ENCODE results near the gene TRDMT1.

The TRDMT1 gene

DNA sequence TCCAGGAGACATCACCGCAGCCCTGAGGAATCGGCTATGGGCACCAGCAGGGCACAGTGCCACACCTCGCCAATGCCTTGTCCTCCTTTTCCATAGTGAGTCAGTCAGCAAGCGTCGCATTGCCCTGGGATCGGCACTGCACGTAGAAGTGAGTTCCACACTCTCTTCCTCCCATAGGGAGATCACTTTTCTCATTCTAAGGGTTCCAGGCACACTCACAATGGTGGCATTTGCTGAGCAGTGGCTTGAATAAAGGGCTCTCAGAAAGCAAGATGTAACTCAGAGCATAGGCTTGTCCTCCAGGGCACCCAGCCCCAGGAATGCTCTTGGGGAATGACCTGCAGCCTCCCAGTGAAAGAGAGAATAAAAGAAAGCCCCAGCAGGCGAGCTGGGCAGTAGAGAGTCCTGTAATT is 25.4 kb upstream of the TRDMT1 start:
- TF ChIP-seq GATA2 (IDR thresholded peaks at IDR 0.05; ENCODE audit: low read depth, low read length) (no peak), GATA3 (IDR thresholded peaks at IDR 0.05; ENCODE audit: low read depth, low read length) (no peak)

DNA sequence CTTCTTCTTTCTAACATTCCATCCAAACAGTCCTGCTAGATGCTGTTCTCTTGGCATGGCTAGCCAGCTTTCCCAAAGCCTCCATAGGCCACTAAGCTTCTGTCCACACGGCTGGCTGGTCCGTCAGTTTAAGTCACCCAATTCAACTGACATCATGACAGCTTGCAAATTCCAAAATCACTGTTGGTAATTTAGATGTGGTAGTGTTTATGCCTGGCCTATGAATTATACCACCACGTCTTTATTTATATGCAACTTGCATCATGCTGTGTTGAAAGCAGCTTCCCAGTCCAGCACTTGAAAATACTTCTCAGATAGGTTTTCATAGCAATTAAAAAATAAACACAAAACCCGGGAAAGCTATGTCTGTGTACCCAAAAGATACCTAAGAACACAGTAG is 24.3 kb upstream of the TRDMT1 start:
- TF ChIP-seq GATA2 (IDR thresholded peaks at IDR 0.05; ENCODE audit: low read depth, low read length) (no peak), GATA3 (IDR thresholded peaks at IDR 0.05; ENCODE audit: low read depth, low read length) (no peak)

DNA sequence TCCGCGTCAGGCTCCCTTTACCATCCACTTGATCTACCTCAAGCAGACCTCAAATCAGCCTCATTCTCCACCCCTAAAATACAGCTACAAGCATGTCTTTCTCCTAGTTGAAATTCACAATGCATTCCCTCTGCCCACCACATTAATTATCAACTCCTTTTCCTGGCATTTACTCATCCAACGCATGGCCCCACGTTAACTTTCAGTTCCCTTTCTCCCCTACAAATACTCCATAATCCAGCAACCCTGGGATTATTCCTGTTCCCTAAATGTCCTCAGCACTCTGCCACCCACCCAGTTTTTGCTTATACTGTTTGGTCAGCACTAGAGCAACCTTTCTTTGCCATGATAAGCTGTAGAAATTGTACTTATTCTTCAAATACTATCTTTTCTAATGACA is 20.9 kb upstream of the TRDMT1 start:
- TF ChIP-seq GATA2 (IDR thresholded peaks at IDR 0.05; ENCODE audit: low read depth, low read length) (no peak), GATA3 (IDR thresholded peaks at IDR 0.05; ENCODE audit: low read depth, low read length) (no peak)

DNA sequence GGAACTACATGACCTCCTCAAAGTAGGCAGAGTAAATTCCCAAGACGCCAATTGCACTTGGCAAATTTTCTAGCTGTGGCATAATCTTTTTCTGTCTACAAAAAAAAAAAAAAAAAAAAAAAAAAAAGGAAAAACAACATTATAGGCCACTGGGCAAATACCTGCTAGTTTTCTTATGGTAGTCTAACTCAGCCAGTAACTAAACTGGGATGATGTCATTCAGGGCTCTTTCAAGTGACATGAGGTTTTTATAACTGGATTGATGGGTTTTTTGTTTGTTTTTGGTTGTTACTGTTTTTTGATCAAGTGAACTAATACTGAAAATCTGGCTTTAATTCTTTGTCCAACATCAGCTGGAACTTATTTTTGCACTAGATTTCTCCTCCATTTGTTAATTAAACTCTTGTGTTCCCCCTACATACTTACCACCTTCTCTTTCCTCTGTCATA is 19.2 kb upstream of the TRDMT1 start:
- TF ChIP-seq GATA2 (IDR thresholded peaks at IDR 0.05; ENCODE audit: low read depth, low read length) (no peak), GATA3 (IDR thresholded peaks at IDR 0.05; ENCODE audit: low read depth, low read length) (no peak)

DNA sequence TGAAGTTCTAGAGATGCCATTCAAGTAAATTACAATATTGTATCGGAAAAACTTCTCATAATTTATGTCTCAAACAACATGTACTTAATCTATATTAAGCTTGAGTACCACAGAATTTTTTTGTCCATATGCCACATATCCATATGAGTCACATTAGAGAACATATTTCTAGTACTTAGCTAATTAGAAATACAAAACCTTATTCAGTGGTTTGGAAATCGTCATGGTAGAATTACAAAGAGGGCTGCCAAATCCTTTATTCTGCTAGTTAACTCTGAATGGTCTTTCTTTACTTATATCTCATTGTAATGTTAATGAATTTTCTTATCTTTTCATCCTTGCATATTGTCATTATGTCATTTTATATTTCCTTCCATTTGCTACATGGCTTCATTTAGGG is 17.6 kb upstream of the TRDMT1 start:
- TF ChIP-seq GATA2 (IDR thresholded peaks at IDR 0.05; ENCODE audit: low read depth, low read length) (no peak), GATA3 (IDR thresholded peaks at IDR 0.05; ENCODE audit: low read depth, low read length) (no peak)

DNA sequence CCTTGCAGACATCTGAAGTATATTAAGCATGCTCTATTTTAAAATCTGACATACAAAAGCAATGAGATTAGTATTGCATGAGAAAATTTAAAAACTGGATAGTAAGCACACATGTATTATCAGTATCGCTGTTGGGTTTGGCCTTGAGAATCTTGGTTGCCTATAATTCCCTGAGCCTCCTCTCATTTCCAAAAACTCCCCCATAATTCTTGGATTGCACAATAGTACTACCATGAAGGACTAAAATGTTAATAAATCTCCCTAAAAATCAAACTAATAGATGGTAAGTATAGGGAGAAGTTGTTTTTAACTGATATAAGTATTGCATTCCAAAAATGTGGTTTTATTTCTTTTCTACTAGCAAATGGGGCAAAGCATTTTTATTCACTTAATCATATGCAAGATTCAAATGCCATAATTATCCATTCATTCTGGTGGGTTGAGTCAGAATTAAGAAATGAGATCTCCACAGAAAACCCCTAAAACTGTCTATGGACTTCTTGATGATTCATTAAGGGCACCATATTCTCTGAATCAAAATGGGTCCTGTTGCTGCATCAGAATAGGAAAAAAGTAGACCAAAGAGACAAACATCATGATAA is 16.3 kb upstream of the TRDMT1 start:
- TF ChIP-seq GATA2 (IDR thresholded peaks at IDR 0.05; ENCODE audit: low read depth, low read length) (no peak), GATA3 (IDR thresholded peaks at IDR 0.05; ENCODE audit: low read depth, low read length) (no peak)

DNA sequence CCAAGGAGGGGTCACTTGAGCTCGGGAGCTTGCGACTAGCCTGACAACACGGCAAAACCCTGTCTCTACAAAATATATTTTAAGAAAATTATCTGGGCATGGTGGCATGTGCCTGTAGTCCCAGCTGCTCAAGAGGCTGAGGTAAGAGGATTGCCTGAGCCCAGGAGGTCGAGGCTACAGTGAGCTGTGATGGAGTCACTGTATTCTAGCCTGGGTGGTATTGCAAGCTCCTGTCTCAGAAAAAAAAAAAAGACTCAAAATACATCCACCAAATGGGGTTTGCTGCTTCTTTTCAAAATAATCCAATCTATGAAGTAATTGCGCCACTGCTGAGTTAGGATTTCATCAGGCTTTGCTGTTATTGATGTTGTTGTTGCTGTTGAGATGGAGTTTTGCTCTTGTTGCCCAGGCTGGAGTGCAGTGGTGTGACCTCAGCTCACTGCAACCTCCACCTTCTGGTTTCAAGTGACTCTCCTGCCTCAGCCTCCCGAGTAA is 15.5 kb upstream of the TRDMT1 start:
- TF ChIP-seq GATA2 (IDR thresholded peaks at IDR 0.05; ENCODE audit: low read depth, low read length) (no peak), GATA3 (IDR thresholded peaks at IDR 0.05; ENCODE audit: low read depth, low read length) (no peak)

DNA sequence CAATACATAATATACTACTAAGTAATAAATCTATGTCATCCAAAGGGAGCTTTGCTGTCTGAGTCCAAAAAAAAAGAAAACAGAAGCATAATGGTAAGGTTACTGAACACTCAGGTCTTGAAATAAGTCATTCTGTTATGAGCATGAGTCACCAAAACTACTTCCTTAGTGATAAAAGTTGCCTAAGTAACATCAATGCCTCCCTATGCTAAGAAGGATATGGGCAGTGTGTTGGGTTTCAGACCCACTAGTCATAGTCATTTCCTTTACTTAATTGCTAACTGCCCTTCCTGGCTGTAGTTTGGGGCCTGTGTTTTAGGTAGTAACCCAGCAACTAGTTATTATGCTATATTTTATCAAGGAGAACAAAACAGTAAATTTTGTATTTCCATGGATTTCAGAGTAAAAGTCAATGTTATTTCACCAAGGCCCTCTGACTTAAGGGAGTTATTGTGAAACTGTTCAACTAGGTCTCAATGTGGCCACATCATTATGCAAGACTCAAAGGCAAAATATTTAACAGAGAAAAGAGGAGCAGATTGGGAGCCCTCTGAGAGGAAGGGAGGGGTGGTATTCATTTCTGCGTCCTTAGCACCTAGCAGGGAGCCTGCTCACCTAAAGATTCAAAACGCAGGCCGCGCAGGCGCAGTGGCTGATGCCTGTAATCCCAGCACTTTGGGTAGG is 14.9 kb upstream of the TRDMT1 start:
- TF ChIP-seq GATA2 (IDR thresholded peaks at IDR 0.05; ENCODE audit: low read depth, low read length) = no peak
- TF ChIP-seq GATA3 (IDR thresholded peaks at IDR 0.05; ENCODE audit: low read depth, low read length) = no peak

DNA sequence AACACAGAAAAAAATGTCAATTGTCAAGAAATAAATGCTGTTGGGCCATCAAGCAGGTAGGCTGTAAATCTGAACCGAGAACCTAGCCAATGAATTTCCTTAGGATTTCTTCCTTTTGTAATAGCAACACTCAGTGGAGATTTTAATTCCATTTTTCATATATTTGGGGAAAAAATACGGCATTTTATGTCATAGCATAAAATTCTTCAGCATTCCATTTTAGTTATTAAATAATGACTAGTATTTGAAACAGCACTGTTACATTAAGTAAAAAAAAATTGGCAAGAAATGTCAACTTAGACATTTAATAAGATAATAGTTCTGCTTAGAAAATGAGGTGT is 14.3 kb upstream of the TRDMT1 start:
- no peak for TF ChIP-seq GATA2 (IDR thresholded peaks at IDR 0.05; ENCODE audit: low read depth, low read length)
- TF ChIP-seq GATA3 (IDR thresholded peaks at IDR 0.05; ENCODE audit: low read depth, low read length) = no peak

DNA sequence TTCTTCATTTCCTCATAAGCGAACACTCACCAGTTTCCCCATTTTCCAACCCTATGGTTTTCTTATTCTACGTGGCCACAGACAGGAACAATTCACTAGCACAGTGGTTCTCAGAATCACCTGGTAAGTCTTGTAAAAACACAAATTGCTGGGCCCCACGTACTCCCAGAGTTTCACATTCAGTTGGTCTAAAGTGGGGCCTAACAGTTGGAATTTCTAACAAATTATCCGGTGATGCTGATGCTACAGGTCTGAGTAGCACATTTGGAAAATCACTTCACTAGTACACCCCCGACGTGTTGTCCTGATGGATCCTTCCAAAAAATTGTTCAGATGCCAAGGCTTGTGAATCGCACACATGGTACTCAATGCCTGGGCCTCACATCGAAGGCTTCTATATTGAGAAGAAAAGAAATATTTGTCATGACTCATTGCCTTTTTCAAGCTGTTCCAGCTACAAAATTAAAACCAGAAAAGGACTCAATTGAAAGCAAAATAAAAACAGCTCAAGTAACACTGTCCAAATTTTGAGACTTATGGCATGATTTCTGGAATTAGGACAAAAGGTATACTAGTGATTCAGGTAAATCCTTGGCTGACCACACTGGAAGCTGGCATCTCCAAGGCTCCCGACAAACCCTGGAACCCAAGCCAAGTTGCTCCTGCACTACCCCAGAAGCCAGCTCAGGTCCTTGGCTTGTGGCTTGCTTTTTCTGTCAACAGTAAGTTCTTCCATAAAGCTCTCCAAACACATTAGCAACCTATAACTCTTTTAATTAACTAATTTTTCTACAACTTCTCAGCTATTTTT is 13.7 kb upstream of the TRDMT1 start:
- TF ChIP-seq GATA3 (IDR thresholded peaks at IDR 0.05; ENCODE audit: low read depth, low read length) = no peak
- no peak for TF ChIP-seq GATA2 (IDR thresholded peaks at IDR 0.05; ENCODE audit: low read depth, low read length)

DNA sequence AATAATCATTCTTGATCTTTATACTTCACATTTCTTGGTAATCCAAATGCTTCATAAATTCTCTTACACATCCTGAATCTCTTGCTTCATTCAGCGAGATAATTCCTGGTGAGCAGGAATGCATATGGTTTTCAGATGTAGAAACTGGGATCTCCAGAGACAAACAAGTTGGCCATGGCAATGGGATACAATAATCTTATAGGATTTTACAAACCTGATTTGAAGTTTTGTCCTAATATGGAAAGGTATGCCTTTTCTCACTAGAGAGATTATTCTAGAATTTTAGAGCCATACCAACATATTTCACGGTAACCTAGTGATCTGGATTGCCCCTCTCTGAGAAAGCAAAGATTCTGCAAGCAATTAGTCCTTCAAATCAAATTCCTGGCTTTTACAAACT is 13.1 kb upstream of the TRDMT1 start:
- TF ChIP-seq GATA3 (IDR thresholded peaks at IDR 0.05; ENCODE audit: low read depth, low read length) (no peak), GATA2 (IDR thresholded peaks at IDR 0.05; ENCODE audit: low read depth, low read length) (no peak)

DNA sequence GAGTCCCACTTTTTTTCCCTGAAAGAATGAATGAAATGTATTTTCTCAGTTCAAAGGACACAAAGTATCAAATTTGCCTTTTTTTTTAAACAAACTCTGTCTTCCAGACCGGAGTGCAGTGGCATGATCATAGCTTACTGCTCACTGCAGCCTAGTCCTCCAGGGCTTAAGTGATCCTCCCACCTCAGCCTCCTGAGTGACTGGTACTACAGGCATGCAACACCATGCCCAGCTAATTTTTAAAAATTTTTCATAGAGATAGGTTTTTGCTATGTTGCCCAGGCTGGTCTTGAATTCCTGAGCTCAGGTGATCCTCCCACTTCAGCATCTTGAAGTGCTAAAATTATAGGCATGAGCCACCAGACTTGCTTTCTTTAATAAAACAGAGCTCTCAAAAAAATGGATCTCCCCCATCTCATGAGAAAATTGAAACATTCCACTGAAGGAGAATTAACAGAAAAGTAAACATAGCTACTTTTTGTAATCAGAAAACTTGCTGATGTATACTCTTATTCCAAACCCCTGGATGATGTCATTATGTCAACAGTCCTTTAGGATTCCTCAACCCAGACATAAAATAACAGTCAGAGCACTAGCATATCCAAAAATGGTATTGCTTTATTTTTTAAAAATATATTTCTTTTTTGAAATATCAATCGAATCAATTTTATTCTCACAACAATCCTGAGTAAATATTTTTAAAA is 12.3 kb upstream of the TRDMT1 start:
- TF ChIP-seq GATA3 (IDR thresholded peaks at IDR 0.05; ENCODE audit: low read depth, low read length) = no peak
- TF ChIP-seq GATA2 (IDR thresholded peaks at IDR 0.05; ENCODE audit: low read depth, low read length) = no peak

DNA sequence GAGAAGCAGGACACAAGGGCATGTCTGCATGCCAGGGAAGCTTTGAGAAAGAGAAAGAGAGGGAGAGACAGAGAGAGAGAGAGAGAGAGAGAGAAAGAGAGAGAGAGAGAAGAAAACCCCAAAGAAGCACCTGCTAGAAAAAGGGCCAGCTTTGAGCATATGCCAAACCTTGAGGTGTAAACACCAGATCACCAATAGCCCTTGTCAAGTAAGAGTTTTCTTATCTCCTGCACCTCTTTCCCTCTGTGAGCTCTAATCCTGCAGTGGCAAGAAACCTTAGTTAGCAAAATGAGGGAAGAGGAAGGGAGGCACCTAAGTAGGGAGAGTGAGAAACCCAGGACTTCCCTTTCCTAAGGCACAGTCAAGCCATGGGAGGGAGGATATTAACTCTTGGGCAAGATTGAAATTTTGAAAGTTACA is 11.3 kb upstream of the TRDMT1 start:
- no peak for TF ChIP-seq GATA3 (IDR thresholded peaks at IDR 0.05; ENCODE audit: low read depth, low read length)
- no peak for TF ChIP-seq GATA2 (IDR thresholded peaks at IDR 0.05; ENCODE audit: low read depth, low read length)

DNA sequence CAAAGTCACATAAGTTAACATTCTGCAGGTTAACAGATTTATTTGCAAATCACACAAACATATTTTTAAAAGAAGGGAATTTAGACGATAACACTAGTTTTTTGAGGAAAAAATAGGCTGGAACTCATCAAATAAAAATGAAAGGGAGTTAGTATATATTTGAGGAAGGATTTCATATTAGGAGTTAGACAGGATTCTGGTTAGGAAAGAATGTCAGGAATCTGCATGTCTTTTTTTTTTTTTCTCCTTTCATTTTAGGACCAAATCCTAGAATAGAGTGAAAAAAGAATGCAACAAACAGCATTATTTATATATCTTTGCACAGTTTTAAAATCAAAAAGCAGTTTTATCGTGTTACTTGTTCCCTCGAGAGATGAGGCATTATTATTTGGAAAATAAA is 8.9 kb upstream of the TRDMT1 start:
- TF ChIP-seq GATA2 (IDR thresholded peaks at IDR 0.05; ENCODE audit: low read depth, low read length) (no peak), GATA3 (IDR thresholded peaks at IDR 0.05; ENCODE audit: low read depth, low read length) (no peak)

All from SH-SY5Y (cell line).